SIG-M5 treated with dmso at 0.1 percent for 504 hours (cell line): ENCODE results near the gene SNX27.

Experiments used
- DNase-seq: peaks from one replicate; lab custom pipeline; 2025; ENCODE audit not compliant: unreplicated experiment; lab: John Stamatoyannopoulos, UW

The SNX27 gene

DNA sequence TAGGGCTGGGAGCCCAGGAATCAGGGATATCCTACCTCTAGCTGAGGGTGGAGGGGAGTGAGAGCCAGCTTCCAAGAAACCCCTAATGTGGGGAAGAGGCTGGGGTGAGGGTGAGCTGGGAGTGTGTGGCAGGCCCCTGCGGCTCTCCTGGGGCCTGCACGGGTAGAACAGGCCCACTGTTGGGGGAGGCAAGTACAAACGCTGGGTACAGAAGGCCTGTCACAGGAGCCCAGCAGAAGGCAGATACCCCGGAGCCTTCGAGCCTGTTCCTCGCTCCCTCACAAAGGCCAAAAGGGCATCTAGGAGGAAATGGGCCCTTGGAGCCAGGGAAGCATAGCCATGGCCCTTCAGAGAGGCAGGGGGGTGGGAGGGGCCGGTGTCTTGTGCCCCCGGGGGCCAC lies 91.1 kb downstream of the SNX27 start:
- no peak for DNase-seq

DNA sequence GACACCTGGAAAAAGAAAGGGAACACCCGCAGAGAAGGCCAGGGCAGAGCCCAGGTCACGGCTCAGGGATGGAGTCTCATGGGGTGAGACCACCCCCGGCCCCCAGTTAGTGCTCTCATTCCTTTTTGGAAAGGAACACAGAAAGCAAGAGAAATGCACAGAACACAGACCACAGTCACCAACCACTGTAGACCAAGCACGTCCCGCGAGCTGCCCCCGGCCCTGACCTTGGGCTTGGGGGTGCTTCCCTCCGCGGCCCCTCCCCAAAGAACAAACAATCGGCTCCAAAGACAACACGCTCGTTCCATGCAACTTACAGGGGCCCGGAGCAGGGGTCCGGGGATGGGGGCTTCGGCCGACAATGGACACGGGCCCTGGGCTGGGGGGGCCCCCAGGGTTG lies 92.0 kb downstream of the SNX27 start:
- DNase-seq: no peak

DNA sequence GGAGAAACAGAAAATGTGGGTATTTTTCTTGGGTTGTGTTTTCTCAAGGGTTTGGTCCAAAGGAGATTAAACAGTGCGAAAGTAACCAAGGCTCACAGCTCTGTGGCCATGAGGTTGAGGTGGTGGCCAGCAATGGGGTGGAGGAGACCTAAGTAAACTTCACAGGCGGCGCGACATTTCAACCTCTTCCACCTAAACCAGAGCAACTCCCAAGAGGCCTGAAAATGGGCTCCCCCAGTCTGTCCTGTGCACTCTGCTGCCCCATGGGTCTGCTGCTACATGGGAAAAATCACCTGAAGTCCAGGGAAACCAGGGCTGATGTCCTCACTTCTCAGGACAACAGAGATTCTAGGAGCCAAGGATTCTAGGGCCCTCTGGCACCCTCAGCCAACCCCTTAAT lies 92.4 kb downstream of the SNX27 start:
- DNase-seq: no peak

DNA sequence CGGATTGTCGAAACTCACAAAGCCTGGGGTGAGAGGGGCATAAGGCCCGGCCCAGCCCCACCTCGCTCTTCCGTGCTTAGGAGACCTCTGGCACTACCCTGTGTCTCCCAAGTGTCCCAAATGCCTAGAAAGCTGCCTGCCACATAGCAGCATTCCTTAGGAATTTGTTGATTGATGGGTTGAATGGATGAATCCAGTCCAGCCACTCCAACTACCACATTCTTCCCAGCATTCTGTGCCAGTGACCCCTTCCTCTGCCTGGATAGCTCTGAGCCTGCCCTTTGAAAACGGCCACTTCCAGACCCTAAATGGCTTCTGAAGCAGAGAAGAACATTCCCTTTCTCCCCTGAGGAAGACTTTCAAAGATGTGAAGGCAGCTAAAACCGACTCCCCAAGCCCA lies 93.3 kb downstream of the SNX27 start:
- no peak for DNase-seq

DNA sequence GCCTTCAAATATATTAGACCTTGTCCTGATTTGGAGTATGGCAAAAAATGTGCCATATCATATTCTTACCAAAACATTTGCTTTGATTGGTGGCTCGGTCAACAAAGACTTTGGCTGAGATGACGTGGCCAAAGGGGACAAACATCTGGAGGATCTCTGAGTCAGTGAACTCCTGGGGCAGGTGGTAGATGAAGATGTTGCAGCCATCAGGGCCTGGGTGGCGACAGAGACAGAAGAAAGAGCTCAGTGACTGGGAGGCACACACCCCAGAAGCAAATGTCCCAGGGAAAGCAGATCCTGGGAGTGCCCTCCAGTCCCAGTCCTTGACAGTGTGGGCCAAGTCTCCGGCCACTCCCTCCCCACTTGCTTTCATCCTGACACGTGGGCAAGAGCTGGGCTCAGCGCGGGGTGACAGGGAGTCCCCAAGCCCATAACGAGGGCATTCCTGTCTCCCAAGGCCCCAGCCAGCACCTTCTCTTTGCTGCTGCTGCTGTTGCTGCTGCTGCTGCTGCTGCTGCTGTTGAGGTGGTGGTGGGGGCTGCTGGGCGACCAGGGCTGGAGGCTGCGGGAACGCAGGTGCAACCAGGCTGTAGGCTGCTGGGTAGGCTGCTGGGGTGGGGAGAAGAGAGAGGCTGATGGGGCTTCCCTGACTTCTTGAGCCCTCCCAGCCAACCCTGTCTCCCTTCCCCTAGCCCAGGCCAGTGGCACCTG lies 94.1 kb downstream of the SNX27 start:
- no peak for DNase-seq

DNA sequence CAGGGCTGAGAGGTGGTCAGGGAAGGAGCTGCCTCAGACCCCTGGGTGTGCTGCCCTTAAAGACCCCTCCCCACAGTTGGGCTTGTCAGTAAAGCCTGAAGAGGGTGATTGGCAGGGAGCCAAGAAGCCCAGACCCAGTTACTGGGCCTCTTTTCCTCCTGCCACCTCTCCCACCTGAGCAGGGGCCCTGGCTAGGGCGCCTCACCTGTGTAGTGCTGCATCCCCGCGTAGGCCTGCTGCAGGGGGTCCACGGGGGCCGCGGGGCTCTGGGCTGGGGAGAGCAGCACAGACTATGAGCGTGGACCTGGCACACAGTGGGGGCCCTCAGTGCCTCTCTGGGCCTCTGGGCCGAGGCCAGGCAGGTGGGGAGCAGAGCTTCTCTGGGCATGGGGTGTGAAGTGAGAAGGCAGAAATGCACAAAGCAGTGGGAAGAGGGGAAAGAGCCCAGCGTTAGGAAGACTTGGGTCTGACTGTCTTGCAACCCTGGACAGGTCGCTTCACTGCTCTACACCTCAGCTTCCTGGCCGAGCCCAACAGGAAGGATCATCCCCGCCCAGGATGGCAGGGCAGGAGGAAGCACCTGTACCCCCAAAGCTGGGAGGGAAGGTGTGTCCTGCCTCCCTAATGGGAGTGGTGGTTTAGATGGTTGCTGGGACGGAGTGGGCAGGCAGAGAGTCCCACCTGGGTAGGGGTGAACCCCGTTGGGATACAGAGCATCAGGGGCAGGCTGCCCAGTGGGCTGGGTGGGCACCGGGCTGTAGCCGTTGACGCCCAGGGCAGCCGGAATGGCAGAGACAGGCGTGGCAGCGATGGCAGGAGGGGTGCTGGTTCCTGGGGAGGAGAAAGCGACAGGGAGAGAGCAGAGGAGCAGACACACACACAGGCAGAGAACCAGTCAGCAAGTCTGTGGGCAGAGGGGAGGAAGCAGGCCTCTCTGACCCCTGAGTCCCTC lies 94.9 kb downstream of the SNX27 start:
- no peak for DNase-seq

DNA sequence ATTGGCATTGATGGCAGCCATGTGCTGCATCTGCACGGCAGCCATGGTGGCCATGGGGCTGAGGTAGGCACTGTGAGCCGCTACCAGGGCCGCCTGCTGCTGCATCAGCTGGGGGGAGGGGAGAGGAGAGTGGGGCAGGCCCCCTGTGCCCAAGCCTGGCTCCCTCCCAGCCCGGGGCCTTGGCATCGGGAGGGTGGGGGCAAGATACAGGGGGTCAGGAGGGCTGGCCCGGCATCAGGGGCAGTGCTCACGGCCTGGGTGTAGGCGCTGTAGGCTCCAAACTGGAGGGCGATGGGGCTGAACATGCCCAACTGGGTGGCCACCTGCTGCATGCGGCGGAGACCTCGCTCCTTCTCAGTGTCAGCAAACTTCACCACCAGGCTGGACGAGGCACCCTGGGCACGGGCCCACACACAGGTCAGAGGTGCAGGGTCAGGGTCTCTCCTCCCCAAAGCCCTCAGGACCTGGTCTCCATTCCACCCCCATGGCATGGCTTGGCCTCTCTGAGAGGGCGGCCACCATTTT lies 95.8 kb downstream of the SNX27 start:
- no peak for DNase-seq

DNA sequence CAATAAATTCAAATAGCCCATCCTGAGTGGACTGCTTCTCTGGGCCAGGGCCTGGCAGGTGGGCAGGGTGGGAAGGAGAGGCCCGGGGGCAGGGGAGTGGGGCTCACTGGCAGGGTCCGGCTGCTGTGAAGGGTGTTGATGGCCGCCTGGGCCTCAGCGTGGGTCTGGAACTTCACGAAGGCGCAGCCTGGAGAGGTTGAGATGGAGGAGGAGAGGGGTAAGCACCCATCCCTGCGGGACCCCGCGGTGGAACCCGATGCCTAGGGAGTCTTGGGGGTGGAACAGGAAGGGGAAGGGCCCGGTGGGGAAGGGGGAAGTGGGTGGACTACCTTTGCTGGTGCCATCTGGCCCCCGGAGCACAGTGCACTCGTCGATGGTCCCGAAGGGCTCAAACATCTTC lies 97.0 kb downstream of the SNX27 start:
- DNase-seq: no peak

DNA sequence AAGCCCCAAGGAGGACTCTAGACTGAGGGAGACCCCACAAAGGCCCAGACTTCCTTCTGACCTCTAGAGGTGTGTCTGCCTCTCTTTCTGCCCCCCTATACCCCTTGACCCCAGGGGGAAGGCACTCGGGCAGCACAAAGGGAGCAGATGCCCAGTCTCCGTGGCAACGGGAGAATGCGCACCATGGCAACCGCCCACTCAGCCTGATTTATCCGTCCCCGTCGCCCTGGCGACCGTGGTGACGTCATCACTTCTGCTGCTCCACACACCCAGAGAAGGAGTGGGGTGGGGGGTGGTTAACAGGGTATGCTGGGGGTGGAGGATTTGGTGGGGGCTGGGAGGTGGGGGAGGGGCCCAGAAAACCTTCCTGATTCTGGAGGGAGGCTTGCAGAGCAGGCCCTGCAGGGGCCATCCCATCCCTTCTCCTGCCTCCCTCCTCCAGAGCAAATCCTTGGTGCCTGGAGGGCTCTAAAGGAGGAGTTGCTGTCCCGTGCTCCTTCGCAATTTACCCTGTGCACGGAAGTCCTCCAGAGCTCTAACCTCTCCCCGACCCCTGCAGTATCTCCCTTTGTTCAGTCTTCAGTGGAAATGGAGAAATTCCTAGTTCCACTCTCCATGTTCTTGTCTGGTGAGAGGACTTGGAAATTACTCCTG lies 98.5 kb downstream of the SNX27 start:
- DNase-seq: no peak

DNA sequence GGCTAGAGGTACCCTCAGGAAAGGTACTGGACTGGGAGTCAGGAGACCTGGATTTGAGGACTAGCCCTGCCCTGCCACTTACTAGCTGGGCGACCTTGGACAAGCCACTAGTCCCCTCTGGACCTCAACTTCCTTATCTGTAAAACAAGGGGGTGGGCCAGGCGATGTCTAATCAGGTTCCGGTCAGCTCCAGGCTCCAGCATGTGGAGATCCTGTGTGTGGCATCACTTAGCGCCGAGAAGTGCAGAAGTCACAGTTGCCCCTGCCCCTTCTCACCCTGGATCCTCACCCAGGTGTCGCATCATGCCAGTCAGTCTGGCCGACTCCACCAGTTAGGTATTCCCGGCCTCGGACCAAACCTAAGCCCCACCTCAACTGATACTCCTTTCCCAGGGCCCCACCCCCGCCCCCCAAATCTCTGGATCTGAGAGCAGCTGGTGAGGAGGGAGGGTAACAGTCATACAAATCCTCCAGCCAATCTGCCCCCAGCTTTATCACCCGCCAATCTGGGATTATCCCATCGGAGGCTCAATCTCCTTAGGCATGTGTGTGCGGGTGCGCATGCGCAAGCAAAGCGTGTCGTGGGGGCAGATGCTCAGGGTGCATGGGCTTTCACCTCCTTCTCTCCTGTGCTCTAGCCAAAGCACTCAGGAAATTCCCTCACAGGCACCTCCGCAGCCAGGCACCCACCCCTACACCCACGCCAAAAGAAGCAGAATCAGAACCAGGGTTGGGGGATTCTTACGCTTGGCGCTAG lies 99.4 kb downstream of the SNX27 start:
- DNase-seq: no peak

DNA sequence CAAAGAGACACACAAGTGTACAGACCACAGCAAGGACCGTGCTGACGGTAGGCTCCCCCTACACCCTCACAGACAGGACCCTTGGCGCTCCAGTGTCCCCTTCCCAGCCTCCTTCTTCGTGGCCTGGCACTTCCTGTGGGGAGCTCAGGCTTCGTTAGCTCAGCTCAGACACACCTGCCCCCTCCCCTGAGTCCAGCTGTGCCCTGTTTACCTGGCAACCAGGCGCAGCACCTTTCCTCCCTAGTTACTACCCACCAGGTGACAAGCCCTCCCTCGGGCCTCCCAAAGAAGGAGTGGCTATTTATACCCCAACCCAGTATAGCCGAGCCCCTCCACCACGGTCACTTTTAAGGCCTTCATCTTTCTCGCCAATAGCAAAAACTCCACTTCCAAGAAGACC lies 100.1 kb downstream of the SNX27 start:
- no peak for DNase-seq

DNA sequence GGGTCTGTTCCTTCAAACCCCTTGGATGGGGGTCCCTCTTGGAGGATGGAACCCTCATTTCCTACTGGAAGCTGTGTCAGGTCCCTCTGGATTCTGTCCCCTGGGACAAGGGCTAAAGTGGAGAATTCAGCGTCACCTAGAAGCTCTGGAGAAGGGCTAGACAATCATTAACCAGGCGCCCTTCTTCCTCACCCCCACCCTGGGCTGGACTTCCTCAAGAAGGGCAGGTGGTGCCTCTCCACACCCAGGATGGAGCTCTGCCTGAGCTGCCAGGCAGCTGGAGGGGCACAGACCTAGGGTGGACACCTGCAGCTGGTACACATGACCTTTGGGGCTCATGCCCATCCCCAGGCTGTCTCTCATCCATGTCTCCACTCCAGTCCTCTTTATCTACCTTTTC lies 101.2 kb downstream of the SNX27 start:
- DNase-seq: no peak

DNA sequence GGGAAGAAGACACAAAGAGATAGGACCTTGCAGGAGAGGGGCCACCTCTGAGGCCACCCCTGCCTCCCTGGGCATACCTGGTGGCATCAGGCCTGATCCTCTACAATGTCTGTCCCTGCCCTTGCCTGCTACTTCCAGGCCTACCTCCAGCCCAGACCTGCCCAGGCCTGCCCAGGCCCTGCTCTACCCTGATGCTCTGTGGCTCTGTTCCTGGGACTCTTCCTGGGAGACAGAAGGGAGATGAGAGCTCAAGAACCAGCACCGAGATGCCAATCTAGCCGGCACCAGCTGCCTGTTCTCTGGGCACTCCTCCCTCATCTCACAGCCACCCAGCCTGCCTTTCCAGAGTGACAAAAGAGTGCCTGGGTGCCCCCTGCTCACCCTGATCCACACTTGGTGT lies 102.0 kb downstream of the SNX27 start:
- DNase-seq: no peak

DNA sequence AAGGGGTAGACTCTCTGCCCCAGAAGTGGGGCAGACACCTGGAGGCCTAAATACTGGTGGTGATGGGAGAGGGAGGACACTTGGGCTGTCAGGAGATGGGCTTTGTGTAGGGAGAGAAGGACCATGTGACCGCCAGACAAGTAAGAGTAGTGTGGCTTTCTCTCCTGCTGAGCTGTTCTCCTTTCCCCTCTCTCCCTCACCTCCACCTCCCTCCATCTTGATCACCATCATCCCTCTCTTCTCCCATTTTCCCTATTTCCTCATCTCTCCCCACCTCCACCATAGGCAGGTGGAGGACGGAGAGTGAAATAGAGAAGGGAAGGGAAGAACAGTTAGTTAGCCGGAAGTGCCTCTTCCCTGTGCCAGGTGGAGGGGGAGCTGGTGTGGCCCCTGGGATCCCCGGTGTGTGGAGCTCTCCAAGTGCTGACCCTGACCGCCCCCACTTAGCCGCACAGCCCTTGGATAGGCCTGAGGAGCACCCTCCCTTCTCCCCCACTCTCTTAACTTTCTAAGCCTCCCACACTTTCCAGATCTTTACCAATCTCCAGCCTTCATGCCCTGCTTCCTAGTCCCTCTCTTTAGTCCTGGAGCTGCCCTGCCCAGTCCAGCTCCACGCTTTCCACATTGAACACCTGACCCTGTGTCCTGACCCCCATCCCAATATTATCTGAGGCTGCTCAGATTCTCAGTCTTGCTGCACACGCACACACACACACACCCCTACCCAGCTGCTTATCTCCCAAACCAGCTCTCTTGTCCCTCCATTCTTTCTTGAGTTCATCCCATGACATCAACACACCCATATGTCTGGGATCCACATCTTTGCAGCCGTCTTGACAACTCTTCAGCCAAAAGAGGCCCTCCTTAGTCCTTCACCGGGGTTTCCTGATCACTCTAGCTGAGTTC lies 103.2 kb downstream of the SNX27 start:
- no peak for DNase-seq

DNA sequence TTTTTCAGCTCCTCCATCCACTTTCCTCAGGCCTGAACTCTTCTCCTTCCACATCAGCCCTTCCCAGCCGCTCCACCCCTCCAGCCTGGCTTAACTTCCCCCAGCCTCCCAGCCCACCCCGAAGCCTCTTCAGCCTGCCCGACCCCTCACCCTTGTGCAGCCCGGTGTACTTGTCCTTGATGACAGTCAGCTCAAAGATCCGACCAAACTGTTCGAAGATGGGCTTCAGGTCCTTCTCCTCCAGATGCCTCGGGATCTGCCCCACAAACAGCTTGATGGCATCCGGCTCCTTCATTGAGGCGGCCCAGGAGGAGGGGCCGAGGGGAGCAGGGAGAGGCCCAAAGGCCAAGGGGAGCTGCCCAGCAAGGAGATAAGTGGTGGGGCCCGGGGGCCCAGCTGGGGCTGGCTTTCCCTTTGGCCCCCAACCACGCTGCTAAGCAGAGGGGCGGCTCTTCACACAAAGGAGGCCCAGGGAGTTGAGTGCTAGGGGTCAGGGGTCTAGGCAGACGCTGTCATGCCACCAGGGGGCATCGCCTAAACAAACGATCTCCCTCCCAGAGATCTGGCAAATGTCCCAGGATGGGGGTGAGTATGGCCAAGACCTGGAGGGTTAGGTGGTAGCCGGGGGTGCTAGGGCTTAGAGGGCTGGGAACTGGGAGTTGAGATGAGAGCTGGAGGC lies 104.0 kb downstream of the SNX27 start:
- DNase-seq: no peak

DNA sequence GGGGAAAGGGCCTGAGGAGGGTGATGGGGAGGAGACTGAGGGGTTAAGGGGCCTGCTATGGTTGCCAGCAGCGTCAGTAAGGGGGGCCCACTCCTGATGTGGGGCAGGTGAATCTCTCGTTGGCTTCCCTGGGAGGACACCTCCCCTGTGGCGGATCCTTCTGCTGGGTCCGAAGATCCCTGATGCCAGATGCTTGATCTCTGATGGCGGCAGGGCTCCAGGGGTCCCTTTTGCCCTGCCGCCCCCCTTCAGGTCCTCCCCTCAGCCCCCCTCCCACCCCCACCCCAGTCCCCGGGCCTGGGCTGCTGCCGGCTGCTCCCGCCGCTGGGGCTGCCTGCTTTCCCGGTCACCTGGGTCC lies 104.5 kb downstream of the SNX27 start:
- no peak for DNase-seq

DNA sequence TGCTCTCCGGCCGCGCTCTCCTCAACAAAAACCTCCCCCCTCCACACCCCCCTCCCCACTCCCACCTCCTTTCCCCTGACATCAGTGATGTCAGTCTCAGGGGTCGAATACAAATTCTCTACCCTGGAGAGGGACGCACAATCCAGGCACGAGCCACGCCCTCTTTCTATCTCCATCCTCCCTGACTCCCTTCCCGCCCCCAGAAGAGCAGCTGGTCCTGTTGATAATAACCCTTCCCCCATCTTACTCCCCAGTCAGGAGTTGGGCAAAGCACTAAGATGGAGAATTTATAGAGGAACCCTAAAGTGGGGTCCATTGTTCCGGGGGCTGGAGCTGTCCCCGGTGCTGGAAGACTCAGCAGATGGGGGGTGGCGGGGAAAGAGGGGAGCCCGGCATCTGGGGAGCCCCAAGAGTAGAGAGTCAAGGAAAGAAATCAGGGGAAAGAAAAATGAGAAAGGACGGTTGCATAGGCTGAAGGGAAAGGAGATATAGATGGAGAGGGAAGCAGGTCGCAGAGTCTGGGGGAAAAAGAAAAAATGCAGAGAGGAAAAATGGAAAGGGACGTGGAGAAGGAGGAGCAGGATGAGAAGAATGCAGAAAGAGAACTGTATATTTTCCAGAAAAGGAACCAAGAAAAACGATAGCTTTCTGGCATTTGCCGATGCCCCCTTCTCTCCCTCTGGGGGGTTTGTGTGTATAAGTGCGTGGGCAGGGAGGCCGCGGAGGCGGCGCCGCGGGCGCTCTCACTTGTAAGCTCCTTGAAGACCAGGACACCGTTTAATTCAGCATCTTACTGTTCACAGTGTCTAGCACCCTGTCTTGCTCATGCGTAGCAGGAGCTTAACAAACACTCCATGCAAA lies 105.2 kb downstream of the SNX27 start, which contains the start of gene CELF3:
Gene CELF3, minus strand, starts transcription at position 33 of the 861 bp plus-strand sequence. CDS start 783 bp downstream, outside the sequence.
- peak; percentile 34 for DNase-seq

DNA sequence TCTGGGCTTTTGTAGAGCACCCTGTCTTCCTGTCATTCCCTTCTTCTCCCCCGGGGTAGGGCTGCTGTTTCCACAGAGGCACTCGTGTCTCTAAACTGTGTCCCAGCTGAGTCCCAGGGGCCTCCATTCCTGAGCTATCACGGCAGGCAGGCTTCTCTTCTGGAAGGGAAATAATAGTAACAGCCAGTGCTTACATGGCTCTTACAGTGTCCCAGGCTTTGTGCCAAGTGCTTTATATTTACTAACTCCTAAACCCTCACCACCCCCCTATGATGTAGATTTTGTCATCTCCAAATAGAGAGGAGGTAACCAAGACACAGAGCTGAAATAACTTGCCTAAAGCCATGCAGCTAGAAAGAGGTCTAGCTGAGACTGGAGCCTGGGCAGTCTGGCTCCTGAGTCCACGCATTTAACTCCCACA lies 106.2 kb downstream of the SNX27 start:
- DNase-seq: peak; percentile 34
